ENCODE results near the gene SLC8A3. TPM values are rescaled to one million over a fixed set of nuclear protein-coding genes. Genes with fewer than 3 reads are reported as not detected.

SLC8A3 gene
- total RNA-seq, 1 experiment from 2014 or later: not detected

DNA sequence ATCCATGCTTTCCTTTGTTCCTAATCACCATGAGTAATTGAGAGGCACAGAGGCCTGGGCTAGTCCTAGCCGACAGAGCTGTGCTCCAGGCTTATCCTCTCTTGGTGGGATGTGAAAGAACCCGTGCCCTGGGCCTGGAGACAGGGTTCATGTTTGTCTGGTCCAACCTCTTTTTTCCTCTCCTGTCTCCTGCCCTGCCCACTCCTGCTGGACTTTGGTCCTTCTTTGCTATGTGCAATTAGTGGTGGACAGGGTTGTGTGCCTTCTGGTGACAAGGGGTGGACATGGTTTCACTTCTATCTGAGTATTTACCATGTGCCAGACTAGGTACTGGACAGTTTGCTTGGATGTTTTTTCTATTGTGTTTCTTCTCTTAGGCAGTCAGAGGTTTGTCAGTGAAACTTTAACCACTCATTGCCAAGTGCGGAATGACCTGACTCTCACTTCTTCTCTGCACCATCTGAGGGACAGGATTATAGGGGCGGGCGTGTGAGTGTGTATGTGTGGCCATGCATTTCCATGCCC is 183.4 kb downstream of the SLC8A3 start:
- Histone ChIP-seq H3K27me3 (replicated peaks; ENCODE audit: control insufficient read depth, insufficient read depth, low read length) (no peaks in the 10 kb centered on the region), H3K36me3 (ENCODE audit: control insufficient read depth, insufficient read depth, low read length) (no peaks in the 10 kb centered on the region), H3K4me1 (peaks cover 23% of the 10 kb centered on the region), H3K4me3 (ENCODE audit: low read depth, low read length) (no peak overlapping the region), H3K9me3 (no peaks in the 10 kb centered on the region)
- Mint-ChIP-seq H3K9me3 (ENCODE audit: unreplicated experiment) (no peaks in the 10 kb centered on the region), H3K27ac (ENCODE audit: unreplicated experiment) (peak overlapping the region; percentile 1), H3K36me3 (ENCODE audit: insufficient read depth, unreplicated experiment) (no peaks in the 10 kb centered on the region), H3K4me3 (ENCODE audit: unreplicated experiment) (no peak overlapping the region), H3K4me1 (ENCODE audit: low read depth, unreplicated experiment) (peaks cover 24% of the 10 kb centered on the region), H3K27me3 (ENCODE audit: insufficient read depth, unreplicated experiment) (no peaks in the 10 kb centered on the region)
- peak; percentile 74 to 83 for DNase-seq
- BruUV-seq (replicated peaks): no TSS peak
- intact Hi-C loops (cut with micrococcal nuclease; ENCODE audit: unreplicated experiment): no loop called here
- CTCF ChIA-PET: no interaction called here
- TF ChIP-seq, protein P1, sequence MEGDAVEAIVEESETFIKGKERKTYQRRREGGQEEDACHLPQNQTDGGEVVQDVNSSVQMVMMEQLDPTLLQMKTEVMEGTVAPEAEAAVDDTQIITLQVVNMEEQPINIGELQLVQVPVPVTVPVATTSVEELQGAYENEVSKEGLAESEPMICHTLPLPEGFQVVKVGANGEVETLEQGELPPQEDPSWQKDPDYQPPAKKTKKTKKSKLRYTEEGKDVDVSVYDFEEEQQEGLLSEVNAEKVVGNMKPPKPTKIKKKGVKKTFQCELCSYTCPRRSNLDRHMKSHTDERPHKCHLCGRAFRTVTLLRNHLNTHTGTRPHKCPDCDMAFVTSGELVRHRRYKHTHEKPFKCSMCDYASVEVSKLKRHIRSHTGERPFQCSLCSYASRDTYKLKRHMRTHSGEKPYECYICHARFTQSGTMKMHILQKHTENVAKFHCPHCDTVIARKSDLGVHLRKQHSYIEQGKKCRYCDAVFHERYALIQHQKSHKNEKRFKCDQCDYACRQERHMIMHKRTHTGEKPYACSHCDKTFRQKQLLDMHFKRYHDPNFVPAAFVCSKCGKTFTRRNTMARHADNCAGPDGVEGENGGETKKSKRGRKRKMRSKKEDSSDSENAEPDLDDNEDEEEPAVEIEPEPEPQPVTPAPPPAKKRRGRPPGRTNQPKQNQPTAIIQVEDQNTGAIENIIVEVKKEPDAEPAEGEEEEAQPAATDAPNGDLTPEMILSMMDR (IDR thresholded peaks at IDR 0.05; ENCODE audit: insufficient read depth in 1 of 2, low read depth in 1 of 2, low read length in 1 of 2, severe bottlenecking in 1 of 2, unreplicated experiment in 1 of 2): no peak
- POLR2A ChIA-PET: no interaction called here

DNA sequence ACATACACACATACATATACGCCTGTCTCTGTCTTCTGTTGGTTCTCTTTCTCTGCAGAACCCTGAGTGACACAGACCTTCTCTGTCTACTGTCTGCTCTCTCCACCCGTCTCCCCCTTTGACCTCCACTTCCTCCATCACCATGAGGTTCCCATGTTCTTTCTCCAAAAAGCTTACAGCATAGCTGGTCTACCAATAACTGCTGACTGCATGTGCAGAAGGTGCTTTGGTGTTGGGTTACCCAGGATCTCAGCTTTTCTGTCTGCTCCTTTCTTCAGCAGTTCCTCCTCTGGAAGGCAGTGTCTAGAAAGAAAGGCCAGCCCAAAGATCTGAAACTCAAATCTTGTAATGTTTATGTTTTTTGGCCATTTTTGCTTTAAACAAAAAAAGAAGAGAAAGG is 184.0 kb downstream of the SLC8A3 start:
- intact Hi-C loops (cut with micrococcal nuclease; ENCODE audit: unreplicated experiment): no loop called here
- Mint-ChIP-seq H3K4me3 (ENCODE audit: unreplicated experiment) (no peak overlapping the region), H3K27ac (ENCODE audit: unreplicated experiment) (peak overlapping the region; percentile 1), H3K36me3 (ENCODE audit: insufficient read depth, unreplicated experiment) (no peaks in the 10 kb centered on the region), H3K4me1 (ENCODE audit: low read depth, unreplicated experiment) (peaks cover 24% of the 10 kb centered on the region), H3K27me3 (ENCODE audit: insufficient read depth, unreplicated experiment) (no peaks in the 10 kb centered on the region), H3K9me3 (ENCODE audit: unreplicated experiment) (no peaks in the 10 kb centered on the region)
- Histone ChIP-seq H3K4me1 (peaks cover 23% of the 10 kb centered on the region), H3K4me3 (ENCODE audit: low read depth, low read length) (no peak overlapping the region), H3K9me3 (no peaks in the 10 kb centered on the region), H3K27me3 (replicated peaks; ENCODE audit: control insufficient read depth, insufficient read depth, low read length) (no peaks in the 10 kb centered on the region), H3K36me3 (ENCODE audit: control insufficient read depth, insufficient read depth, low read length) (no peaks in the 10 kb centered on the region)
- no TSS peak for BruUV-seq (replicated peaks)
- ChIA-PET POLR2A (no interaction called here), CTCF (no interaction called here)
- no peak for DNase-seq
- TF ChIP-seq, protein P1 (IDR thresholded peaks at IDR 0.05; ENCODE audit: insufficient read depth in 1 of 2, low read depth in 1 of 2, low read length in 1 of 2, severe bottlenecking in 1 of 2, unreplicated experiment in 1 of 2): no peak

DNA sequence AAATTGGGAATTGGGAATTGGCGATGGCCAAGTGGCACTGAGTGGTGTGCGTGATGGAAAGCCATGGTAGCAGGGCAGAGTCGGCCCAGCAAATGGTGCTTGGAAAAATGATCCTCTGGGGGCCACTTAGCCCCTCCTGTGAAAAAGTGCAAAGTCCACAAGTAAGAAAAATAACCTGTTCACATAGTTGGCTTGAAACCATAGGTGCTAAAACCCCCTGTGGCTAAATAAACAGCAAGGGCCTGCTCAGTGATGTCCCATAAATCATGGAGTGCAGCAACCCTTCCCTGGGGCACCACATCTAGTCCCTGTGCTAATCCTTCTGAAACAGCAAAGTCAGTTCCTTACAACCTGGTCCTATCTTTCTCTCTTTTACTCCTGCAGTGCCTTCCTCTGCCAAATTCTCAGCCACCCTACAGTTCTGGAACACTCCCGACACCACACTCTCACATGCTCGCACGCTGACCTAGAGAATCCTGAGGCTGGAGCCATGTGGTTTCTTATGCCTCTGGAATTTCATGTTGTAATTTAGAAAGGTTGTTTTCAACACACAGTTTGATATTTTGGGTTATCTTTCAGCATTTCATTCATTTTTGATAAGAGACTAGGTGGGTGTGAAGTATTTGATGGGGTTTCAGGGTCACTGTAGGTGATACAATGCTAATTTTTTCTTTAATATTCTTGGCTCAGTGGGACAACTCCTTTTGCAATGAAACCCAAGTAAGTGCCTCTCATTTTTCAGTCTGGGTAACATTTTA is 186.0 kb downstream of the SLC8A3 start:
- Mint-ChIP-seq H3K4me1 (ENCODE audit: low read depth, unreplicated experiment) (peaks cover 24% of the 10 kb centered on the region), H3K36me3 (ENCODE audit: insufficient read depth, unreplicated experiment) (no peaks in the 10 kb centered on the region), H3K9me3 (ENCODE audit: unreplicated experiment) (no peaks in the 10 kb centered on the region), H3K4me3 (ENCODE audit: unreplicated experiment) (no peak overlapping the region), H3K27me3 (ENCODE audit: insufficient read depth, unreplicated experiment) (no peaks in the 10 kb centered on the region), H3K27ac (ENCODE audit: unreplicated experiment) (no peak overlapping the region)
- Histone ChIP-seq H3K4me1 (peaks cover 23% of the 10 kb centered on the region), H3K9me3 (no peaks in the 10 kb centered on the region), H3K36me3 (ENCODE audit: control insufficient read depth, insufficient read depth, low read length) (no peaks in the 10 kb centered on the region), H3K27me3 (replicated peaks; ENCODE audit: control insufficient read depth, insufficient read depth, low read length) (no peaks in the 10 kb centered on the region), H3K4me3 (ENCODE audit: low read depth, low read length) (no peak overlapping the region)
- DNase-seq: peak in 1 of 2 experiments; percentile 45
- CTCF ChIA-PET: no interaction called here
- POLR2A ChIA-PET: no interaction called here
- BruUV-seq (replicated peaks): no TSS peak
- intact Hi-C loops (cut with micrococcal nuclease; ENCODE audit: unreplicated experiment): no loop called here
- TF ChIP-seq, protein P1 (IDR thresholded peaks at IDR 0.05; ENCODE audit: insufficient read depth in 1 of 2, low read depth in 1 of 2, low read length in 1 of 2, severe bottlenecking in 1 of 2, unreplicated experiment in 1 of 2): no peak

Measured in Caco-2 (cell line).